ENCODE results near the gene CUBN. TPM values are rescaled to one million over a fixed set of nuclear protein-coding genes. Genes with fewer than 3 reads are reported as not detected.
A peak's percentile ranks its signal among the peaks of the same experiment; 100 is the strongest.

Gene CUBN
- total RNA-seq, 1 donor from 2014 or later: 0.32 TPM

DNA sequence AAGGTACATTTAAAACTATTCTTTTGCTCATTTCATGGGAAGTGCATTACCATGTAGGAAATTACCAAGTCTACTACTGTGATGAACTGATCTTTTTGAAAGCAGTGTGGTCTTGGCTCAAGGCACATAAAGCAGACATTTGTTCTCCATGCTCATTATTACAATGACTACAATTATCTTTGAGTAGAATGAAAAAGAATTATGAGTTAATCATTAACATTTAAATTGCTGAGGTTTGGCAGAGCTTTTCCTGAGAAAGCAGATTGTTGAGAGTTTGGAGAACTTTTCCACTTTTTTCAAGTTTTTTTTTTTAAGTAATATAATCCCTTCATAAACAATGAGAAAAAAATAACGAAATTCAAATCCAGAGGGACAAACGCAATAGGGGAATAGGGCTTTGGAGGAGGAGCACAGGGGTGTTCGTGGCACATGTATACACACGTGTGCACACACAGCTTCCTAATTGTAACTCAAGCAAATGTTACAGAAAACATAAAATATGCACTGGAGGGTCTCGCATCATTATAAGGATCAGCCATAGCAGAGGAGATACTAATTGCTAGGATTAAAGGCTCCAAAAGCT lies 8.9 kb upstream of the CUBN start:
- Mint-ChIP-seq H3K36me3 (ENCODE audit: unreplicated experiment) (no peaks in the 10 kb centered on the region), H3K4me1 (ENCODE audit: low read depth, unreplicated experiment) (peaks cover 7% of the 10 kb centered on the region), H3K27ac (ENCODE audit: unreplicated experiment) (no peak overlapping the region), H3K9me3 (ENCODE audit: unreplicated experiment) (peaks cover 1% of the 10 kb centered on the region), H3K27me3 (ENCODE audit: unreplicated experiment) (peaks cover 2% of the 10 kb centered on the region), H3K4me3 (ENCODE audit: unreplicated experiment) (no peak overlapping the region)
- TF ChIP-seq, protein P1, sequence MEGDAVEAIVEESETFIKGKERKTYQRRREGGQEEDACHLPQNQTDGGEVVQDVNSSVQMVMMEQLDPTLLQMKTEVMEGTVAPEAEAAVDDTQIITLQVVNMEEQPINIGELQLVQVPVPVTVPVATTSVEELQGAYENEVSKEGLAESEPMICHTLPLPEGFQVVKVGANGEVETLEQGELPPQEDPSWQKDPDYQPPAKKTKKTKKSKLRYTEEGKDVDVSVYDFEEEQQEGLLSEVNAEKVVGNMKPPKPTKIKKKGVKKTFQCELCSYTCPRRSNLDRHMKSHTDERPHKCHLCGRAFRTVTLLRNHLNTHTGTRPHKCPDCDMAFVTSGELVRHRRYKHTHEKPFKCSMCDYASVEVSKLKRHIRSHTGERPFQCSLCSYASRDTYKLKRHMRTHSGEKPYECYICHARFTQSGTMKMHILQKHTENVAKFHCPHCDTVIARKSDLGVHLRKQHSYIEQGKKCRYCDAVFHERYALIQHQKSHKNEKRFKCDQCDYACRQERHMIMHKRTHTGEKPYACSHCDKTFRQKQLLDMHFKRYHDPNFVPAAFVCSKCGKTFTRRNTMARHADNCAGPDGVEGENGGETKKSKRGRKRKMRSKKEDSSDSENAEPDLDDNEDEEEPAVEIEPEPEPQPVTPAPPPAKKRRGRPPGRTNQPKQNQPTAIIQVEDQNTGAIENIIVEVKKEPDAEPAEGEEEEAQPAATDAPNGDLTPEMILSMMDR (IDR thresholded peaks at IDR 0.05; ENCODE audit: partially characterized antibody, unreplicated experiment): no peak
- no peak for DNase-seq

DNA sequence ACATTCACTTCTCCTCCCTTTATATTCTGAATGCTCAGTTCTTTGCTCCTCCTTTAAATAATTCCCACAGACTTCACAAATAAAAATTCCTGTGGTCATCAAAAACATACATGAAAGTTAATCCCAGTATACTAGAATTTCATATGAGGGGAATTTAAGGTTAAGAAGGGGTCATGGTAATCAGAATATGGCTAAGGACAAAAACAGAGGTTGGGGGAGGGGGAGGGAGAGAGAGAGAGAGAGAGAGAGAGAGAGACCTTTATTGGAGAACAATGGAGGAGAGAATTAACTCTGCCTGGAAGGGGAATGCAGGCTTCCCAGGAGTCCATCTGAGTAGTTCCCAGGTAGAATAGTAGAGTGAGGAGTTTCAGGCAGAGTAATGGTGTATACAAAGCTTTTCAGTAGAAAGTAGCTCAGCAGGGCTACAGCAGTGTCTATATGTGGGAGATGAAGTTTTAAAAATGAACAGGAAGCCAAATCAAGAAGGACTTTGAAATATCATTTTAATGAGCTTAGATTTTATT lies 5.2 kb upstream of the CUBN start:
- Mint-ChIP-seq H3K36me3 (ENCODE audit: unreplicated experiment) (no peaks in the 10 kb centered on the region), H3K27ac (ENCODE audit: unreplicated experiment) (no peak overlapping the region), H3K4me1 (ENCODE audit: low read depth, unreplicated experiment) (peaks cover 12% of the 10 kb centered on the region), H3K27me3 (ENCODE audit: unreplicated experiment) (peaks cover 5% of the 10 kb centered on the region), H3K9me3 (ENCODE audit: unreplicated experiment) (peaks cover 1% of the 10 kb centered on the region), H3K4me3 (ENCODE audit: unreplicated experiment) (peak overlapping the region; percentile 40)
- TF ChIP-seq, protein P1 (IDR thresholded peaks at IDR 0.05; ENCODE audit: partially characterized antibody, unreplicated experiment): no peak
- no peak for DNase-seq

DNA sequence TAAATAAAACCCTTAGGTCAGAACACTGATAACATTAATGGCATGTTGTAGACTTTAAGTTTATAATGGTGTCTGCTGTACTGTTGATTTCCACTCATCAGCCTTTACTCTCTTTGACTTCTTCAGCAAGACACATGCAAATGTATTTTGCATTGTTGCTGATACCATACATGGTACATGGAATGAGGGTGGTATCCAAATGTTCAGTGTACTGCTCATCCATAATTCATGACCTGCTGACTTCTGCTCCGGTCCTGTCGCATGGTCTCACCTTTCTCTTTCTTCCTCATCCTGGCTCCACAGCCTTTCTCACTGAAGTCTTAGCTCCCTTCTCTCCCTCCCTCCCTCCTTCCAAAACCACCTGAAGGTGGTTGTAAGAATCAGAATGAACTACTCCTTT lies 4.7 kb upstream of the CUBN start:
- peaks cover 1% of the 10 kb centered on the region for H3K9me3 Mint-ChIP-seq (ENCODE audit: unreplicated experiment)
- no peak overlapping the region for H3K27ac Mint-ChIP-seq (ENCODE audit: unreplicated experiment)
- no peaks in the 10 kb centered on the region for H3K36me3 Mint-ChIP-seq (ENCODE audit: unreplicated experiment)
- peaks cover 9% of the 10 kb centered on the region for H3K4me1 Mint-ChIP-seq (ENCODE audit: low read depth, unreplicated experiment)
- TF ChIP-seq, protein P1 (IDR thresholded peaks at IDR 0.05; ENCODE audit: partially characterized antibody, unreplicated experiment): no peak
- H3K4me3 Mint-ChIP-seq (ENCODE audit: unreplicated experiment): no peak overlapping the region
- no peak for DNase-seq
- H3K27me3 Mint-ChIP-seq (ENCODE audit: unreplicated experiment): peaks cover 5% of the 10 kb centered on the region

DNA sequence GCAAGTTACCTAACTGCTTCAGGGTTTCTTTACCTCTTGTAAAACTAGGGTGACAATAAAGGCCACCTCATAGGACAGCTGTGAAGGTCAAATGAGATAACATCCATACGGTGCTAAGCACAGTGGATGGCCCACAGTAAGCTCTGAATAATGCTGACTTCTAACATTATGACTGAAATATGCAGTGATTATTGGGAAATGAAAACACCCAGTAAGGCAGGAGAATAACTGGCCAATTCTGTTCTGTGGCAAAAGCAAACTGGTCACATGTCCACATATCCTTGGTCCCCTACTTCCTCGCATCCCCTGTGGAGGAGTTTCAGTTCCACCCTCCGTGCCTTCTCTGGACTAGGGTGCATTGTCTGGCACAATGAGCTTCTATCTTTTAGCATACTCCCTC lies 1.4 kb downstream of the CUBN start:
- Mint-ChIP-seq H3K4me1 (ENCODE audit: low read depth, unreplicated experiment) (peaks cover 2% of the 10 kb centered on the region), H3K4me3 (ENCODE audit: unreplicated experiment) (no peak overlapping the region), H3K27ac (ENCODE audit: unreplicated experiment) (no peak overlapping the region), H3K9me3 (ENCODE audit: unreplicated experiment) (no peaks in the 10 kb centered on the region), H3K27me3 (ENCODE audit: unreplicated experiment) (peaks cover 2% of the 10 kb centered on the region), H3K36me3 (ENCODE audit: unreplicated experiment) (no peaks in the 10 kb centered on the region)
- DNase-seq: no peak
- TF ChIP-seq, protein P1 (IDR thresholded peaks at IDR 0.05; ENCODE audit: partially characterized antibody, unreplicated experiment): no peak

DNA sequence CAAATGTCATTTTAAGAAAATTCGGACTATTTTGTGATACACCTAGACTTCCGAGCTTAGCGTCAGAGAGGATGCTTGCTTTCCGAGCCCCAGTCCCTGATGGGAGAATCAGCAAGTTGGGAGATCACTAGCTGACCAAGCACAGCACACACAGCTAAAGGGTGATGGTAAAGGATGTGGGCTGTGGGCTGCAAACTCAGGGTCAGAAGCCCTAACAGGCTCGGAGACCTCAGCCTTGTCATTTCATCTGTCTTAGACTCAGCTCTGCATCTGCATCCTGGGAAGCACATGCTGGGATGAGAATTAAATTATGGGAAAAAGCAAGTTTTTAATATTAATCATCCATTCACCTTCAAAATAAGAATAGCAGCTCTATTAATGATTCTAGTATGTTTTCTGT lies 3.3 kb downstream of the CUBN start:
- Mint-ChIP-seq H3K9me3 (ENCODE audit: unreplicated experiment) (no peaks in the 10 kb centered on the region), H3K27ac (ENCODE audit: unreplicated experiment) (no peak overlapping the region), H3K36me3 (ENCODE audit: unreplicated experiment) (no peaks in the 10 kb centered on the region), H3K4me3 (ENCODE audit: unreplicated experiment) (no peak overlapping the region), H3K4me1 (ENCODE audit: low read depth, unreplicated experiment) (no peaks in the 10 kb centered on the region), H3K27me3 (ENCODE audit: unreplicated experiment) (no peaks in the 10 kb centered on the region)
- no peak for DNase-seq
- TF ChIP-seq, protein P1 (IDR thresholded peaks at IDR 0.05; ENCODE audit: partially characterized antibody, unreplicated experiment): no peak
